RWPE2 (cell line): Measurements from ENCODE around the gene LRRC40.
A peak's percentile ranks its signal among the peaks of the same experiment; 100 is the strongest.

Source experiments
- ATAC-seq: fragments of 200-7000 bp; cut with Tn5 transposase; 3 replicates; pipeline ENCODE4 v1.9.1; 2021; ENCODE audit warnings: low read depth
- DNase-seq: peaks from one replicate; pipeline ENCODE4 v3.0.0-alpha.2; 2020; ENCODE audit warnings: low spot score
- H3K27ac ChIP-seq: fragments of 450-650 bp; 2 replicates; pipeline ENCODE4 v1.5.1; 2017; ENCODE audit warnings: mild to moderate bottlenecking; ENCODE audit not compliant: poor library complexity, severe bottlenecking
- H3K27me3 ChIP-seq: fragments of 250-450 bp; sonication (Bioruptor Pico); 2 replicates; pipeline ENCODE4 v1.5.1; 2021; ENCODE audit warnings: mild to moderate bottlenecking, moderate library complexity; ENCODE audit not compliant: insufficient read depth, poor library complexity, severe bottlenecking
- H3K36me3 ChIP-seq: fragments of 250-450 bp; sonication (Bioruptor Pico); 2 replicates; pipeline ENCODE4 v1.5.1; 2020; ENCODE audit warnings: low read depth, mild to moderate bottlenecking, moderate library complexity
- H3K4me1 ChIP-seq: fragments of 250-450 bp; sonication (Bioruptor Pico); 2 replicates; pipeline ENCODE4 v1.5.1; 2021; ENCODE audit warnings: mild to moderate bottlenecking, moderate library complexity; ENCODE audit not compliant: insufficient read depth, poor library complexity, severe bottlenecking
- H3K4me3 ChIP-seq: fragments of 250-450 bp; sonication (Bioruptor Pico); 2 replicates; pipeline ENCODE4 v1.5.1; 2021; ENCODE audit warnings: mild to moderate bottlenecking, moderate library complexity; ENCODE audit not compliant: severe bottlenecking
- H3K9me3 ChIP-seq: fragments of 250-450 bp; sonication (Bioruptor Pico); 2 replicates; pipeline ENCODE4 v1.5.1; 2021; ENCODE audit warnings: mild to moderate bottlenecking, moderate library complexity; ENCODE audit not compliant: severe bottlenecking
- TF ChIP-seq, protein P1 (sequence below): fragments of 450-650 bp; IDR thresholded peaks from one replicate; pipeline ENCODE4 v1.5.1; 2017; ENCODE audit warnings: mild to moderate bottlenecking, moderate library complexity; ENCODE audit not compliant: poor library complexity, severe bottlenecking

LRRC40 gene

GRCh38 chr1:70222716-70223235 lies 17.4 kb upstream of the LRRC40 start:
- DNase-seq: no peak
- Histone ChIP-seq H3K9me3 (no peaks in the 10 kb centered on the region), H3K4me3 (peak overlapping the region; percentile 72), H3K4me1 (peaks cover 35% of the 10 kb centered on the region), H3K36me3 (peaks cover 76% of the 10 kb centered on the region), H3K27ac (peak overlapping the region; percentile 88), H3K27me3 (no peaks in the 10 kb centered on the region)
- no peak for ATAC-seq
- TF ChIP-seq, protein P1, sequence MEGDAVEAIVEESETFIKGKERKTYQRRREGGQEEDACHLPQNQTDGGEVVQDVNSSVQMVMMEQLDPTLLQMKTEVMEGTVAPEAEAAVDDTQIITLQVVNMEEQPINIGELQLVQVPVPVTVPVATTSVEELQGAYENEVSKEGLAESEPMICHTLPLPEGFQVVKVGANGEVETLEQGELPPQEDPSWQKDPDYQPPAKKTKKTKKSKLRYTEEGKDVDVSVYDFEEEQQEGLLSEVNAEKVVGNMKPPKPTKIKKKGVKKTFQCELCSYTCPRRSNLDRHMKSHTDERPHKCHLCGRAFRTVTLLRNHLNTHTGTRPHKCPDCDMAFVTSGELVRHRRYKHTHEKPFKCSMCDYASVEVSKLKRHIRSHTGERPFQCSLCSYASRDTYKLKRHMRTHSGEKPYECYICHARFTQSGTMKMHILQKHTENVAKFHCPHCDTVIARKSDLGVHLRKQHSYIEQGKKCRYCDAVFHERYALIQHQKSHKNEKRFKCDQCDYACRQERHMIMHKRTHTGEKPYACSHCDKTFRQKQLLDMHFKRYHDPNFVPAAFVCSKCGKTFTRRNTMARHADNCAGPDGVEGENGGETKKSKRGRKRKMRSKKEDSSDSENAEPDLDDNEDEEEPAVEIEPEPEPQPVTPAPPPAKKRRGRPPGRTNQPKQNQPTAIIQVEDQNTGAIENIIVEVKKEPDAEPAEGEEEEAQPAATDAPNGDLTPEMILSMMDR: no peak

- Histone ChIP-seq H3K4me3 (peak within 1 kb of the TSS; percentile 72), H3K9me3 (no peaks in the 10 kb centered on the region), H3K4me1 (peaks cover 27% of the 10 kb centered on the region), H3K27me3 (no peaks in the 10 kb centered on the region), H3K36me3 (peaks cover 73% of the 10 kb centered on the region), H3K27ac (peak within 1 kb of the TSS; percentile 88)
- TF ChIP-seq, protein P1: peak; percentile 8
- ATAC-seq (peak; percentile 95), DNase-seq (peak; percentile 96)
These were observed 16.1 kb upstream of the LRRC40 start, which contains the start of gene SRSF11 for GRCh38 chr1:70221238-70222121. SRSF11 (plus strand) TSS chr1:70221380; CDS start chr1:70221637, 257 bp downstream.

GRCh38 chr1:70220517-70221237 lies 15.3 kb upstream of the LRRC40 start:
- Histone ChIP-seq H3K27ac (peak overlapping the region; percentile 88), H3K36me3 (peaks cover 73% of the 10 kb centered on the region), H3K4me3 (peak overlapping the region; percentile 72), H3K4me1 (peaks cover 22% of the 10 kb centered on the region), H3K9me3 (no peaks in the 10 kb centered on the region), H3K27me3 (no peaks in the 10 kb centered on the region)
- DNase-seq (no peak), ATAC-seq (peak; percentile 2; the same call in 1 of the 3 replicates)
- TF ChIP-seq, protein P1: no peak

- TF ChIP-seq, protein P1: no peak
- Histone ChIP-seq H3K36me3 (peaks cover 70% of the 10 kb centered on the region), H3K4me3 (no peak overlapping the region), H3K4me1 (peaks cover 22% of the 10 kb centered on the region), H3K27me3 (no peaks in the 10 kb centered on the region), H3K9me3 (no peaks in the 10 kb centered on the region), H3K27ac (no peak overlapping the region)
- DNase-seq (no peak), ATAC-seq (no peak)
These were observed 14.6 kb upstream of the LRRC40 start for GRCh38 chr1:70220015-70220414.
